WTC11 (cell line): Measurements from ENCODE around the gene ATG101. TPM values are rescaled to one million over a fixed set of nuclear protein-coding genes. Genes with fewer than 3 reads are reported as not detected.

Source experiments
- ATAC-seq: fragments of 200-7000 bp; cut with Tn5 transposase; 2 replicates; pipeline ENCODE4 v1.10.0; 2021; ENCODE audit warnings: mild to moderate bottlenecking, moderate library complexity
- CTCF ChIA-PET: fragments of 300-600 bp; sonication (Branson Sonifier 250); formaldehyde crosslinking; loops from one replicate; lab custom pipeline; 2021; ENCODE audit warnings: antibody characterized with exemption; lab: Charles Lee
- POLR2A ChIA-PET: fragments of 350-600 bp; sonication (Branson Sonifier 250); formaldehyde crosslinking; loops from one replicate; lab custom pipeline; 2021; ENCODE audit warnings: antibody characterized with exemption; lab: Charles Lee
- DNase-seq: peaks from one replicate; pipeline ENCODE4 v3.0.0; 2021; ENCODE audit warnings: low spot score
- H3K27ac Mint-ChIP-seq: 2 replicates; pipeline ENCODE4 v1.8.0; 2021; ENCODE audit warnings: mixed read lengths
- H3K27me3 Mint-ChIP-seq: 2 replicates; pipeline ENCODE4 v1.8.0; 2021; ENCODE audit warnings: low read depth, mild to moderate bottlenecking, moderate library complexity, mixed read lengths
- H3K36me3 Mint-ChIP-seq: 2 replicates; pipeline ENCODE4 v1.8.0; 2021; ENCODE audit warnings: mixed read lengths
- H3K4me1 Mint-ChIP-seq: 2 replicates; pipeline ENCODE4 v1.8.0; 2022; ENCODE audit warnings: mixed read lengths
- H3K4me3 Mint-ChIP-seq: 2 replicates; pipeline ENCODE4 v1.8.0; 2021; ENCODE audit warnings: mild to moderate bottlenecking, moderate library complexity, mixed read lengths
- H3K9me3 Mint-ChIP-seq: 2 replicates; pipeline ENCODE4 v1.8.0; 2021; ENCODE audit warnings: mixed read lengths
- AFF4 ChIP-seq: sonication (generic); formaldehyde crosslinking; IDR thresholded peaks from 2 replicates; pipeline ENCODE4 v1.8.1; 2023; ENCODE audit warnings: mild to moderate bottlenecking, missing genetic modification reagents, borderline replicate concordance
- ATF3 ChIP-seq: sonication (generic); formaldehyde crosslinking; conservative IDR thresholded peaks from 2 replicates; pipeline ENCODE4 v1.8.1; 2022; ENCODE audit warnings: mild to moderate bottlenecking, missing genetic modification reagents
- CBFB ChIP-seq: sonication (generic); formaldehyde crosslinking; IDR thresholded peaks from 2 replicates; pipeline ENCODE4 v1.8.1; 2022; ENCODE audit warnings: mild to moderate bottlenecking, low read depth, missing genetic modification reagents
- CDX4 ChIP-seq: fragments of 250-450 bp; sonication (Bioruptor Pico); IDR thresholded peaks from 2 replicates; pipeline ENCODE4 v1.9.0; 2021; ENCODE audit warnings: moderate library complexity, mild to moderate bottlenecking, inconsistent platforms, borderline replicate concordance
- EMX1 ChIP-seq: fragments of 250-450 bp; sonication (Bioruptor Pico); IDR thresholded peaks from 2 replicates; pipeline ENCODE4 v1.8.0; 2021; ENCODE audit warnings: mild to moderate bottlenecking
- ESRRA ChIP-seq: sonication (generic); formaldehyde crosslinking; IDR thresholded peaks from 2 replicates; pipeline ENCODE4 v1.8.1; 2022; ENCODE audit warnings: mild to moderate bottlenecking, missing genetic modification reagents, borderline replicate concordance
- GRHL2 ChIP-seq: fragments of 250-450 bp; sonication (Bioruptor Pico); IDR thresholded peaks from 2 replicates; pipeline ENCODE4 v1.8.0; 2022; ENCODE audit warnings: mild to moderate bottlenecking, moderate library complexity; ENCODE audit not compliant: insufficient replicate concordance, severe bottlenecking
- IRF1 ChIP-seq: sonication (generic); formaldehyde crosslinking; IDR thresholded peaks from 2 replicates; pipeline ENCODE4 v1.8.0; 2023; ENCODE audit warnings: missing genetic modification reagents
- IRF2 ChIP-seq: sonication (generic); formaldehyde crosslinking; IDR thresholded peaks from 2 replicates; pipeline ENCODE4 v1.8.0; 2022; ENCODE audit warnings: low read depth, missing genetic modification reagents, borderline replicate concordance
- JUN ChIP-seq: sonication (generic); formaldehyde crosslinking; IDR thresholded peaks from 2 replicates; pipeline ENCODE4 v1.8.0; 2023; ENCODE audit warnings: mild to moderate bottlenecking, missing genetic modification reagents
- MXD4 ChIP-seq: fragments of 250-450 bp; sonication (Bioruptor Pico); IDR thresholded peaks from 2 replicates; pipeline ENCODE4 v1.8.0; 2021; ENCODE audit warnings: mild to moderate bottlenecking, moderate library complexity, borderline replicate concordance
- MYBL2 ChIP-seq: sonication (generic); formaldehyde crosslinking; IDR thresholded peaks from 2 replicates; pipeline ENCODE4 v1.8.1; 2023; ENCODE audit warnings: mild to moderate bottlenecking, moderate library complexity, missing genetic modification reagents
- NFE2L1 ChIP-seq: sonication (generic); formaldehyde crosslinking; IDR thresholded peaks from 2 replicates; pipeline ENCODE4 v1.8.1; 2023; ENCODE audit warnings: missing genetic modification reagents
- NR2C2 ChIP-seq: sonication (generic); formaldehyde crosslinking; IDR thresholded peaks from 2 replicates; pipeline ENCODE4 v1.8.0; 2022; ENCODE audit warnings: mild to moderate bottlenecking, missing genetic modification reagents
- NR3C1 ChIP-seq: sonication (generic); formaldehyde crosslinking; conservative IDR thresholded peaks from 2 replicates; pipeline ENCODE4 v1.8.1; 2023; ENCODE audit warnings: low read depth, mild to moderate bottlenecking, missing genetic modification reagents
- RELA ChIP-seq: sonication (generic); formaldehyde crosslinking; IDR thresholded peaks from 2 replicates; pipeline ENCODE4 v1.8.1; 2022; ENCODE audit warnings: missing genetic modification reagents, mild to moderate bottlenecking, borderline replicate concordance
- SMAD4 ChIP-seq: sonication (generic); formaldehyde crosslinking; IDR thresholded peaks from 2 replicates; pipeline ENCODE4 v1.8.0; 2022; ENCODE audit warnings: mild to moderate bottlenecking, missing genetic modification reagents
- TP53 ChIP-seq: sonication (generic); formaldehyde crosslinking; IDR thresholded peaks from 2 replicates; pipeline ENCODE4 v1.8.1; 2023; ENCODE audit warnings: mild to moderate bottlenecking, missing genetic modification reagents
- ZNF138 ChIP-seq: sonication (generic); formaldehyde crosslinking; conservative IDR thresholded peaks from 2 replicates; pipeline ENCODE4 v1.8.1; 2022; ENCODE audit warnings: mild to moderate bottlenecking, moderate library complexity, missing genetic modification reagents
- ZNF416 ChIP-seq: fragments of 250-450 bp; sonication (Bioruptor Pico); IDR thresholded peaks from 2 replicates; pipeline ENCODE4 v1.9.0; 2021; ENCODE audit warnings: mild to moderate bottlenecking, inconsistent platforms
- ZNF512 ChIP-seq: sonication (generic); formaldehyde crosslinking; IDR thresholded peaks from 2 replicates; pipeline ENCODE4 v1.8.1; 2022; ENCODE audit warnings: missing genetic modification reagents, borderline replicate concordance
- ZSCAN18 ChIP-seq: fragments of 250-450 bp; sonication (Bioruptor Pico); IDR thresholded peaks from 2 replicates; pipeline ENCODE4 v2.1.2; 2022; ENCODE audit warnings: mild to moderate bottlenecking, moderate library complexity
- total RNA-seq: library from RNA; stranded (reverse); gene quantifications from 3 replicates; pipeline ENCODE4 v1.2.3, GENCODE V29; 2021

ATG101 gene
- total RNA-seq, 1 experiment from 2014 or later, result 52.1 TPM

GRCh38 chr12:52091061-52091460 is 21.3 kb downstream of the ATG101 start (continued):
- TF ChIP-seq AFF4 (no peak), CDX4 (CRISPR knock-in tag) (no peak), IRF2 (CRISPR knock-in tag) (no peak), IRF1 (no peak), GRHL2 (CRISPR knock-in tag) (no peak)

GRCh38 chr12:52091869-52092268 is 22.1 kb downstream of the ATG101 start:
- TF ChIP-seq ATF3 (CRISPR knock-in tag) (no peak), CBFB (CRISPR knock-in tag) (no peak), NR2C2 (CRISPR knock-in tag) (no peak), MXD4 (CRISPR knock-in tag) (no peak), ZNF416 (CRISPR knock-in tag) (no peak), NR3C1 (CRISPR knock-in tag) (no peak), ZSCAN18 (no peak), EMX1 (CRISPR knock-in tag) (no peak), TP53 (CRISPR knock-in tag) (no peak), MYBL2 (CRISPR knock-in tag) (no peak), SMAD4 (CRISPR knock-in tag) (no peak), JUN (no peak), ESRRA (CRISPR knock-in tag) (no peak), RELA (CRISPR knock-in tag) (no peak), ZNF512 (CRISPR knock-in tag) (no peak), NFE2L1 (CRISPR knock-in tag) (no peak), ZNF138 (CRISPR knock-in tag) (no peak)
- no peaks in the 10 kb centered on the region for H3K27me3 Mint-ChIP-seq
- ChIA-PET CTCF (interaction anchor here (0.9 to 2.0 kb wide), 8 partner anchors 10 to 99 kb away, joined by 3 to 19 read pairs (median 5); no protein-coding TSS in a partner anchor), POLR2A (no interaction called here)
- H3K4me1 Mint-ChIP-seq, result peaks cover 14% of the 10 kb centered on the region
- no peaks in the 10 kb centered on the region for H3K36me3 Mint-ChIP-seq
- H3K4me3 Mint-ChIP-seq, result no peak overlapping the region
- H3K27ac Mint-ChIP-seq, result no peak overlapping the region
- no peaks in the 10 kb centered on the region for H3K9me3 Mint-ChIP-seq
- ATAC-seq, result no peak
- DNase-seq, result no peak
